A673 (cell line): ENCODE results near the gene PCSK1. TPM values are rescaled to one million over a fixed set of nuclear protein-coding genes. Genes with fewer than 3 reads are reported as not detected.
"Not testable (repeated sequence)": the region's sequence is repeated elsewhere in the genome, so short reads cannot be mapped to it uniquely, and the experiment has no call there.

Source experiments
- BruUV-seq: library from RNA; stranded (reverse); fragments of 400-500 nt; replicated peaks from 2 replicates; lab custom pipeline; 2021; lab: Mats Ljungman, UMichigan
- CTCF ChIA-PET: fragments of 300-600 bp; sonication (Branson Sonifier 250); formaldehyde crosslinking; loops from one replicate; lab custom pipeline; 2022; ENCODE audit warnings: antibody characterized with exemption; lab: Charles Lee
- POLR2A ChIA-PET: fragments of 300-600 bp; sonication (Branson Sonifier 250); formaldehyde crosslinking; loops from one replicate; lab custom pipeline; 2022; ENCODE audit warnings: antibody characterized with exemption; ENCODE audit not compliant: low non-redundant PET; lab: Charles Lee
- DNase-seq: peaks from one replicate; pipeline ENCODE4 v3.0.0-alpha.2; 2015; ENCODE audit warnings: low spot score
- H3K27ac ChIP-seq: fragments of 200-600 bp; sonication (generic); 2 replicates; pipeline ENCODE4 v1.5.1; 2016; ENCODE audit warnings: mixed run types, low read depth, mild to moderate bottlenecking, mixed read lengths, antibody characterized with exemption, low read length; ENCODE audit not compliant: poor library complexity, severe bottlenecking
- H3K27me3 ChIP-seq: fragments of 200-600 bp; sonication (generic); replicated peaks from 2 replicates; pipeline ENCODE4 v1.6.1; 2017; ENCODE audit warnings: mixed run types, low read depth, mild to moderate bottlenecking, mixed read lengths, antibody characterized with exemption, low read length; ENCODE audit not compliant: insufficient read depth, poor library complexity
- H3K36me3 ChIP-seq: fragments of 200-600 bp; sonication (generic); 2 replicates; pipeline ENCODE4 v1.6.1; 2016; ENCODE audit warnings: mixed run types, mild to moderate bottlenecking, mixed read lengths, antibody characterized with exemption, low read length; ENCODE audit not compliant: insufficient read depth, poor library complexity, severe bottlenecking
- H3K4me1 ChIP-seq: fragments of 200-600 bp; sonication (generic); 2 replicates; pipeline ENCODE4 v1.6.1; 2017; ENCODE audit warnings: mixed run types, mild to moderate bottlenecking, mixed read lengths, antibody characterized with exemption, low read length; ENCODE audit not compliant: insufficient read depth, poor library complexity, severe bottlenecking
- H3K4me3 ChIP-seq: fragments of 200-600 bp; sonication (generic); 2 replicates; pipeline ENCODE4 v1.5.1; 2016; ENCODE audit warnings: low read depth, mixed run types, mild to moderate bottlenecking, mixed read lengths, low read length; ENCODE audit not compliant: poor library complexity, severe bottlenecking
- H3K9me3 ChIP-seq: fragments of 200-600 bp; sonication (generic); 2 replicates; pipeline ENCODE4 v1.6.1; 2016; ENCODE audit warnings: mixed run types, low read depth, mild to moderate bottlenecking, mixed read lengths, antibody characterized with exemption, low read length; ENCODE audit not compliant: poor library complexity, severe bottlenecking
- EZH2 ChIP-seq: fragments of 200-600 bp; sonication (generic); IDR thresholded peaks from 2 replicates; pipeline ENCODE4 v1.6.1; 2017; ENCODE audit warnings: borderline replicate concordance, low read depth, mild to moderate bottlenecking, mixed read lengths, antibody characterized with exemption, low read length; ENCODE audit not compliant: poor library complexity, severe bottlenecking
- intact Hi-C: fragments of 100-400 bp; cut with micrococcal nuclease; formaldehyde crosslinking; loops from one replicate; pipeline ENCODE4 v1.10.0; 2022; ENCODE audit not compliant: unreplicated experiment
- total RNA-seq: library from RNA; stranded (reverse); gene quantifications from 2 replicates; pipeline ENCODE4 v1.2.3, GENCODE V29; 2021
- TF ChIP-seq, protein P1 (sequence below): fragments of 300-800, 200-600 bp; sonication (generic); conservative IDR thresholded peaks from 2 replicates; pipeline ENCODE4 v1.5.1; 2017; ENCODE audit warnings: low read depth, mild to moderate bottlenecking, antibody characterized with exemption, low read length, moderate library complexity, mixed read lengths

Gene PCSK1
- total RNA-seq, 1 experiment from 2014 or later, result 0.92 TPM

DNA sequence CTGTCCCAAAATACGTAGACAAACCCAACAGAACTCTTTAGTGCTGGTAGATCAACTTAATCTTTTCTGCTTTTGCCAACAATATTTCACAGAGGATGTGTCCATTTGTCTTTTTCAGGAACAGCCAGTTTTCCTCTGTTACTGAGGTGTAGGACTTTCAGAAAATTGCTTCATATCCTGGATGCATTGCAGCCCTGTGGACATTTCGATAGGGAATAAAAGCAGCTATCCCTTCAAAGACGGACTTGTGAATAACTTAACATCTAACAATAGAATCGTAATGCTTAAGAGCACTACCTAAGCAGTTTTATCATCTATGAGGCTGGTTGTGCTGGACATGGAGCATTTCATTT is 59.7 kb downstream of the PCSK1 start:
- no peaks in the 10 kb centered on the region for H3K36me3 ChIP-seq
- DNase-seq, result no peak
- ChIA-PET CTCF (no interaction called here), POLR2A (no interaction called here)
- H3K9me3 ChIP-seq, result no peaks in the 10 kb centered on the region
- H3K27ac ChIP-seq, result no peak overlapping the region
- no TSS peak for BruUV-seq
- no peaks in the 10 kb centered on the region for H3K27me3 ChIP-seq
- no peak overlapping the region for H3K4me3 ChIP-seq
- intact Hi-C loops, result no loop called here
- H3K4me1 ChIP-seq, result no peaks in the 10 kb centered on the region
- TF ChIP-seq, protein P1, sequence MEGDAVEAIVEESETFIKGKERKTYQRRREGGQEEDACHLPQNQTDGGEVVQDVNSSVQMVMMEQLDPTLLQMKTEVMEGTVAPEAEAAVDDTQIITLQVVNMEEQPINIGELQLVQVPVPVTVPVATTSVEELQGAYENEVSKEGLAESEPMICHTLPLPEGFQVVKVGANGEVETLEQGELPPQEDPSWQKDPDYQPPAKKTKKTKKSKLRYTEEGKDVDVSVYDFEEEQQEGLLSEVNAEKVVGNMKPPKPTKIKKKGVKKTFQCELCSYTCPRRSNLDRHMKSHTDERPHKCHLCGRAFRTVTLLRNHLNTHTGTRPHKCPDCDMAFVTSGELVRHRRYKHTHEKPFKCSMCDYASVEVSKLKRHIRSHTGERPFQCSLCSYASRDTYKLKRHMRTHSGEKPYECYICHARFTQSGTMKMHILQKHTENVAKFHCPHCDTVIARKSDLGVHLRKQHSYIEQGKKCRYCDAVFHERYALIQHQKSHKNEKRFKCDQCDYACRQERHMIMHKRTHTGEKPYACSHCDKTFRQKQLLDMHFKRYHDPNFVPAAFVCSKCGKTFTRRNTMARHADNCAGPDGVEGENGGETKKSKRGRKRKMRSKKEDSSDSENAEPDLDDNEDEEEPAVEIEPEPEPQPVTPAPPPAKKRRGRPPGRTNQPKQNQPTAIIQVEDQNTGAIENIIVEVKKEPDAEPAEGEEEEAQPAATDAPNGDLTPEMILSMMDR, result no peak
- TF ChIP-seq EZH2, result no peak

DNA sequence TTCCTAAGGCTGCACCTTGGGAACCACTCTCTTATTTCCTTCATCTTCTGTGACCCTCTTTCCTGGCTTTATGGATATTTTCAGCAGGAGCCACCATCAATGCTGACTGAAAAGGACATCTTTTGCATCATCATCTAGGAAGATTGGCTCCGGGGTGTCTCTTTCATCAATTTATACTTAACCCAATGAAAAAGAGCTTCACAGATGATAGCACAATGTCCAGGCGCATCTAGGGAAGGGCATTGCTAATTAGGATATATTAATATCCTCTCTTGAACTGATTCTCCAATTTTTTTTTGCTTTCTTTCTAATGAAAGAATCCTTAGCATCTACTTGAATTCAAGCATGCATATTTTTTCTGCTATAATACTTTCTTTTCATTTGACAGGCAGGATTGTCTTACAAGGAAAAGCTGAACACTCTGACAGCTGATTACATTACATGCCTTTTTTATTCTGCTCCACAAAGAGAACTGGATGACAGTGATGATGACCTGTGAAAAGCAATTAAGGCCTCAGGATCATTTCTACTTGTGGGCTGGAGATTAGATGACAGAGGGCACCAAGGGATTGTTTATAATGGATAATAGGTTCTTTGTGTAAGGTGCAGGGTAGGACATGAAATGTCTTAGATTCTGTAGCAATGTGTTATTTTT is 60.2 kb downstream of the PCSK1 start:
- no peaks in the 10 kb centered on the region for H3K36me3 ChIP-seq
- no peaks in the 10 kb centered on the region for H3K9me3 ChIP-seq
- intact Hi-C loops, result no loop called here
- no peaks in the 10 kb centered on the region for H3K27me3 ChIP-seq
- H3K4me3 ChIP-seq, result no peak overlapping the region
- no peak for TF ChIP-seq EZH2
- TF ChIP-seq, protein P1, result no peak
- ChIA-PET POLR2A (no interaction called here), CTCF (no interaction called here)
- no peak for DNase-seq
- H3K4me1 ChIP-seq, result no peaks in the 10 kb centered on the region
- BruUV-seq, result no TSS peak
- no peak overlapping the region for H3K27ac ChIP-seq

- DNase-seq, result no peak
- H3K4me1 ChIP-seq, result no peaks in the 10 kb centered on the region
- no peaks in the 10 kb centered on the region for H3K27me3 ChIP-seq
- intact Hi-C loops, result no loop called here
- no peaks in the 10 kb centered on the region for H3K9me3 ChIP-seq
- H3K4me3 ChIP-seq, result no peak overlapping the region
- BruUV-seq, result no TSS peak
- H3K27ac ChIP-seq, result no peak overlapping the region
- no peaks in the 10 kb centered on the region for H3K36me3 ChIP-seq
- POLR2A ChIA-PET, result no interaction called here
- CTCF ChIA-PET, result no interaction called here
- TF ChIP-seq, protein P1, result no peak
- no peak for TF ChIP-seq EZH2
Observed at GRCh38 chr5:96370976-96371375, 62.1 kb downstream of the PCSK1 start.

GRCh38 chr5:96367337-96367736 is 65.7 kb downstream of the PCSK1 start:
- H3K27ac ChIP-seq, H3K27me3 ChIP-seq, CTCF ChIA-PET, intact Hi-C loops, H3K4me3 ChIP-seq, H3K9me3 ChIP-seq, H3K36me3 ChIP-seq, DNase-seq, BruUV-seq, H3K4me1 ChIP-seq: not testable (repeated sequence)
- POLR2A ChIA-PET, result interaction anchor here (0.6 kb wide), 1 partner anchor 513 kb away, joined by 3 read pairs; no protein-coding TSS in a partner anchor
